ENCODE results near the gene DNAH5. TPM values are rescaled to one million over a fixed set of nuclear protein-coding genes. Genes with fewer than 3 reads are reported as not detected.

The DNAH5 gene
- total RNA-seq, 1 donor from 2014 or later = not detected

GRCh38 chr5:13932011-13932410 lies 12.5 kb downstream of the DNAH5 start:
- no peak overlapping the region for H3K27ac Mint-ChIP-seq
- H3K4me3 Mint-ChIP-seq = no peak overlapping the region
- peaks cover 5% of the 10 kb centered on the region for H3K9me3 Mint-ChIP-seq
- no peaks in the 10 kb centered on the region for H3K27me3 Mint-ChIP-seq (ENCODE audit: insufficient read depth)
- intact Hi-C loops (cut with micrococcal nuclease) = no loop called here
- no peaks in the 10 kb centered on the region for H3K4me1 Mint-ChIP-seq (ENCODE audit: low read depth)
- DNase-seq (ENCODE audit: low spot score) = no peak
- H3K36me3 Mint-ChIP-seq (ENCODE audit: low read depth) = no peaks in the 10 kb centered on the region

- DNase-seq (ENCODE audit: low spot score) = no peak
- H3K27me3 Mint-ChIP-seq (ENCODE audit: insufficient read depth) = no peaks in the 10 kb centered on the region
- H3K27ac Mint-ChIP-seq = no peak overlapping the region
- intact Hi-C loops (cut with micrococcal nuclease) = no loop called here
- H3K4me3 Mint-ChIP-seq = no peak overlapping the region
- H3K9me3 Mint-ChIP-seq = peaks cover 5% of the 10 kb centered on the region
- H3K4me1 Mint-ChIP-seq (ENCODE audit: low read depth) = no peaks in the 10 kb centered on the region
- H3K36me3 Mint-ChIP-seq (ENCODE audit: low read depth) = no peaks in the 10 kb centered on the region
These were observed 13.8 kb downstream of the DNAH5 start for GRCh38 chr5:13930541-13931171.

GRCh38 chr5:13926731-13927130 lies 17.8 kb downstream of the DNAH5 start:
- intact Hi-C loops (cut with micrococcal nuclease) = no loop called here
- Mint-ChIP-seq H3K4me1 (ENCODE audit: low read depth) (no peaks in the 10 kb centered on the region), H3K27ac (no peak overlapping the region), H3K27me3 (ENCODE audit: insufficient read depth) (no peaks in the 10 kb centered on the region), H3K4me3 (no peak overlapping the region), H3K36me3 (ENCODE audit: low read depth) (no peaks in the 10 kb centered on the region), H3K9me3 (no peaks in the 10 kb centered on the region)
- no peak for DNase-seq (ENCODE audit: low spot score)

GRCh38 chr5:13921578-13921977 lies 22.9 kb downstream of the DNAH5 start:
- intact Hi-C loops (cut with micrococcal nuclease) = no loop called here
- H3K4me1 Mint-ChIP-seq (ENCODE audit: low read depth) = no peaks in the 10 kb centered on the region
- no peaks in the 10 kb centered on the region for H3K9me3 Mint-ChIP-seq
- no peaks in the 10 kb centered on the region for H3K36me3 Mint-ChIP-seq (ENCODE audit: low read depth)
- DNase-seq (ENCODE audit: low spot score) = no peak
- H3K27me3 Mint-ChIP-seq (ENCODE audit: insufficient read depth) = no peaks in the 10 kb centered on the region
- H3K4me3 Mint-ChIP-seq = no peak overlapping the region
- H3K27ac Mint-ChIP-seq = no peak overlapping the region

- Mint-ChIP-seq H3K4me1 (ENCODE audit: low read depth) (no peaks in the 10 kb centered on the region), H3K36me3 (ENCODE audit: low read depth) (no peaks in the 10 kb centered on the region)
These were observed 24.7 kb downstream of the DNAH5 start for GRCh38 chr5:13919786-13920185.

GRCh38 chr5:13919087-13919486 lies 25.4 kb downstream of the DNAH5 start:
- Mint-ChIP-seq H3K36me3 (ENCODE audit: low read depth) (no peaks in the 10 kb centered on the region), H3K27ac (no peak overlapping the region), H3K27me3 (ENCODE audit: insufficient read depth) (no peaks in the 10 kb centered on the region), H3K9me3 (no peaks in the 10 kb centered on the region), H3K4me1 (ENCODE audit: low read depth) (no peaks in the 10 kb centered on the region), H3K4me3 (no peak overlapping the region)
- no peak for DNase-seq (ENCODE audit: low spot score)
- intact Hi-C loops (cut with micrococcal nuclease) = no loop called here

More at GRCh38 chr5:13919786-13920185, 24.7 kb downstream of the DNAH5 start:
- Mint-ChIP-seq H3K4me3 (no peak overlapping the region), H3K9me3 (no peaks in the 10 kb centered on the region), H3K27me3 (ENCODE audit: insufficient read depth) (no peaks in the 10 kb centered on the region), H3K27ac (no peak overlapping the region)
- DNase-seq (ENCODE audit: low spot score) = no peak
- intact Hi-C loops (cut with micrococcal nuclease) = no loop called here

GRCh38 chr5:13917061-13917460 lies 27.4 kb downstream of the DNAH5 start:
- intact Hi-C loops (cut with micrococcal nuclease) = no loop called here
- Mint-ChIP-seq H3K27ac (no peak overlapping the region), H3K36me3 (ENCODE audit: low read depth) (no peaks in the 10 kb centered on the region), H3K9me3 (no peaks in the 10 kb centered on the region), H3K27me3 (ENCODE audit: insufficient read depth) (no peaks in the 10 kb centered on the region), H3K4me1 (ENCODE audit: low read depth) (no peaks in the 10 kb centered on the region), H3K4me3 (no peak overlapping the region)
- DNase-seq (ENCODE audit: low spot score) = no peak

- H3K4me3 Mint-ChIP-seq = no peak overlapping the region
- no peaks in the 10 kb centered on the region for H3K27me3 Mint-ChIP-seq (ENCODE audit: insufficient read depth)
- no peaks in the 10 kb centered on the region for H3K4me1 Mint-ChIP-seq (ENCODE audit: low read depth)
- H3K9me3 Mint-ChIP-seq = no peaks in the 10 kb centered on the region
- DNase-seq (ENCODE audit: low spot score) = no peak
- intact Hi-C loops (cut with micrococcal nuclease) = no loop called here
- no peak overlapping the region for H3K27ac Mint-ChIP-seq
- H3K36me3 Mint-ChIP-seq (ENCODE audit: low read depth) = no peaks in the 10 kb centered on the region
These were observed 30.5 kb downstream of the DNAH5 start for GRCh38 chr5:13913962-13914361.

- no peak overlapping the region for H3K4me3 Mint-ChIP-seq
- no peak for DNase-seq (ENCODE audit: low spot score)
- H3K36me3 Mint-ChIP-seq (ENCODE audit: low read depth) = no peaks in the 10 kb centered on the region
- H3K4me1 Mint-ChIP-seq (ENCODE audit: low read depth) = no peaks in the 10 kb centered on the region
- H3K9me3 Mint-ChIP-seq = no peaks in the 10 kb centered on the region
- no peak overlapping the region for H3K27ac Mint-ChIP-seq
- intact Hi-C loops (cut with micrococcal nuclease) = no loop called here
- H3K27me3 Mint-ChIP-seq (ENCODE audit: insufficient read depth) = no peaks in the 10 kb centered on the region
These were observed 33.7 kb downstream of the DNAH5 start for GRCh38 chr5:13910637-13911288.

GRCh38 chr5:13910201-13910600 lies 34.3 kb downstream of the DNAH5 start:
- Mint-ChIP-seq H3K27me3 (ENCODE audit: insufficient read depth) (no peaks in the 10 kb centered on the region), H3K4me1 (ENCODE audit: low read depth) (no peaks in the 10 kb centered on the region), H3K36me3 (ENCODE audit: low read depth) (no peaks in the 10 kb centered on the region), H3K9me3 (no peaks in the 10 kb centered on the region), H3K4me3 (no peak overlapping the region), H3K27ac (no peak overlapping the region)
- intact Hi-C loops (cut with micrococcal nuclease) = no loop called here
- no peak for DNase-seq (ENCODE audit: low spot score)

- H3K9me3 Mint-ChIP-seq = no peaks in the 10 kb centered on the region
- H3K27ac Mint-ChIP-seq = no peak overlapping the region
- H3K27me3 Mint-ChIP-seq (ENCODE audit: insufficient read depth) = no peaks in the 10 kb centered on the region
- intact Hi-C loops (cut with micrococcal nuclease) = no loop called here
- no peaks in the 10 kb centered on the region for H3K36me3 Mint-ChIP-seq (ENCODE audit: low read depth)
- no peak for DNase-seq (ENCODE audit: low spot score)
- no peaks in the 10 kb centered on the region for H3K4me1 Mint-ChIP-seq (ENCODE audit: low read depth)
- no peak overlapping the region for H3K4me3 Mint-ChIP-seq
These were observed 35.2 kb downstream of the DNAH5 start for GRCh38 chr5:13909271-13909670.

- no peak for DNase-seq (ENCODE audit: low spot score)
- Mint-ChIP-seq H3K27ac (no peak overlapping the region), H3K9me3 (peaks cover 10% of the 10 kb centered on the region), H3K4me1 (ENCODE audit: low read depth) (no peaks in the 10 kb centered on the region), H3K27me3 (ENCODE audit: insufficient read depth) (no peaks in the 10 kb centered on the region), H3K4me3 (no peak overlapping the region), H3K36me3 (ENCODE audit: low read depth) (no peaks in the 10 kb centered on the region)
- intact Hi-C loops (cut with micrococcal nuclease) = no loop called here
These were observed 45.9 kb downstream of the DNAH5 start for GRCh38 chr5:13898569-13898968.

GRCh38 chr5:13878357-13878756 lies 66.1 kb downstream of the DNAH5 start:
- no peak for DNase-seq (ENCODE audit: low spot score)
- H3K36me3 Mint-ChIP-seq (ENCODE audit: low read depth) = no peaks in the 10 kb centered on the region
- no peaks in the 10 kb centered on the region for H3K4me1 Mint-ChIP-seq (ENCODE audit: low read depth)
- intact Hi-C loops (cut with micrococcal nuclease) = no loop called here
- H3K4me3 Mint-ChIP-seq = no peak overlapping the region
- no peak overlapping the region for H3K27ac Mint-ChIP-seq
- no peaks in the 10 kb centered on the region for H3K9me3 Mint-ChIP-seq
- H3K27me3 Mint-ChIP-seq (ENCODE audit: insufficient read depth) = no peaks in the 10 kb centered on the region

- Mint-ChIP-seq H3K27ac (no peak overlapping the region), H3K27me3 (ENCODE audit: insufficient read depth) (no peaks in the 10 kb centered on the region), H3K4me3 (no peak overlapping the region), H3K36me3 (ENCODE audit: low read depth) (no peaks in the 10 kb centered on the region), H3K9me3 (peaks cover 15% of the 10 kb centered on the region), H3K4me1 (ENCODE audit: low read depth) (no peaks in the 10 kb centered on the region)
- intact Hi-C loops (cut with micrococcal nuclease) = no loop called here
- no peak for DNase-seq (ENCODE audit: low spot score)
These were observed 77.7 kb downstream of the DNAH5 start for GRCh38 chr5:13866792-13867191.
